ENCODE measurements around the gene FERMT2. TPM values are rescaled to one million over a fixed set of nuclear protein-coding genes. Genes with fewer than 3 reads are reported as not detected.
A peak's percentile ranks its signal among the peaks of the same experiment; 100 is the strongest.
"Not testable (repeated sequence)": the region's sequence is repeated elsewhere in the genome, so short reads cannot be mapped to it uniquely, and the experiment has no call there.

Gene FERMT2
- total RNA-seq, 3 donors from 2014 or later (not counting 1 experiment from before 2014, with no cell fraction given) = 0.58 to 1.7 (median 0.92) TPM

DNA sequence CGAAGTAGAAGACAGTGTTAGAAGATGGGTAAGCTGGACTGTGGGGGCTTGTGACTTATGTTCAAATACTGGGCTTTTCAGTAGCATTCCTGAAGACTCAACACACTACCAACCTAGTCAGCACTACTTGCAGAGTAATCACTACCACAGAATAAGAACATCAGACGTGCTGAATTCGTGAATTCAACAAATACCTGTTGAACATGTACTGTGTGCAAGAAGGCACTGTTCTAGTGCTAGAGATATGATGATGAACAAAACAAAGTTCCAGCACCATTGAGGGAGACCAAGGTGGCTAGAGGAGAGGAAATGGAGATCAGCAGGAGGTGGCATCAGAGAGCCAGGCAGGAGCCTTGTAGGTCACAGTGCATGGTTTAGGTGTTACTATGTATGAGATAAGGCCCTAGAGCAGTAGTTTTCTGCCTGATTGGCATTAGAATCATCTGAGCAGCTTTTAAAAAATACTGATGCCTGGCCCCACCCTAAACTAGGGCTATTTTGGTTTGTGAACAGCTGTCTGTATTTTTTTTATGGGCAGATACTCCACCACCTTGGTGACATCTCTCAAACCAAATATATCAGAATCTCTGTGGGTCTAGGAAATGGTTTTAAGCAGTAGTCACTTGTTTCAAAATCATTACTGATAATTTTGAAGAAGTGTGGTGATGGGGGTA is 26.8 kb downstream of the FERMT2 start:
- intact Hi-C loops (cut with micrococcal nuclease) = loop anchor here (1.0 kb wide), 1 partner anchor 37 kb away; no protein-coding TSS in a partner anchor
- no peak overlapping the region for H3K27ac ChIP-seq (ENCODE audit: low read length)
- H3K27me3 Mint-ChIP-seq (ENCODE audit: low read depth in 2 of 2) = no peaks in the 10 kb centered on the region
- no peak overlapping the region for H3K4me3 Mint-ChIP-seq
- ATAC-seq (peak; percentile 62 to 90 (median 81)), DNase-seq (peak in 1 of 2 donors; percentile 11)
- H3K27ac Mint-ChIP-seq = peak overlapping the region; percentile 2 to 10
- TF ChIP-seq CTCF (IDR thresholded peaks at IDR 0.05) = no peak
- no peaks in the 10 kb centered on the region for H3K36me3 ChIP-seq (ENCODE audit: control insufficient read depth, insufficient read depth, low read length)
- no peak overlapping the region for H3K4me3 ChIP-seq (ENCODE audit: low read length)
- H3K4me1 Mint-ChIP-seq = peaks cover 34 to 36% of the 10 kb centered on the region in 2 donors
- no peaks in the 10 kb centered on the region for H3K9me3 Mint-ChIP-seq
- H3K4me1 ChIP-seq (ENCODE audit: control insufficient read depth, insufficient read depth, low read length) = peaks cover 17% of the 10 kb centered on the region
- H3K9me3 ChIP-seq (ENCODE audit: control insufficient read depth, insufficient read depth, low read length) = no peaks in the 10 kb centered on the region
- 88% methylated on average over 2 of the region's 3 CpGs for WGBS (ENCODE audit: insufficient coverage)
- H3K27me3 ChIP-seq (ENCODE audit: control insufficient read depth, insufficient read depth, low read length) = no peaks in the 10 kb centered on the region
- no peaks in the 10 kb centered on the region for H3K36me3 Mint-ChIP-seq

DNA sequence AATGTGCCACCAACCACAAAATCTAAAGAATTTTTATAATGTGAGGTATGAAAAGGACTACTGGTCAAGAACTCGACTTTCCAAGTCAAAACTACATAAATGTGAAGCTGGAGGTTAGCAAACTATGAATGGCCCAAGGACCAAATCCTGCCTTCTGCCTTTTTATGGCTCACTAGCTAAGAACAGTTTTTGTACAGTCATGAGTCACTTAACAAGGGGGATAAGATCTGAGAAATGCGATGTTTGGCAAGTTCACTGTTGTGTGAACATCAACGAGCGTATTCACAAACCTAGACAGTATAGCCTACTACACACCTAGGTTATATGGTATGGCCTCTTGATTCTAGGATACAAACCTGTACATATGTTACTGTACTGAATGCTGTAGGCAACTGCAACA is 28.2 kb downstream of the FERMT2 start:
- Histone ChIP-seq H3K27ac (ENCODE audit: low read length) (no peak overlapping the region), H3K9me3 (ENCODE audit: control insufficient read depth, insufficient read depth, low read length) (no peaks in the 10 kb centered on the region), H3K4me1 (ENCODE audit: control insufficient read depth, insufficient read depth, low read length) (peaks cover 24% of the 10 kb centered on the region), H3K27me3 (ENCODE audit: control insufficient read depth, insufficient read depth, low read length) (no peaks in the 10 kb centered on the region), H3K4me3 (ENCODE audit: low read length) (no peak overlapping the region), H3K36me3 (ENCODE audit: control insufficient read depth, insufficient read depth, low read length) (no peaks in the 10 kb centered on the region)
- peaks cover 43 to 50% of the 10 kb centered on the region in 2 donors for H3K4me1 Mint-ChIP-seq
- no peak overlapping the region for H3K27ac Mint-ChIP-seq
- no peak overlapping the region for H3K4me3 Mint-ChIP-seq
- H3K36me3 Mint-ChIP-seq = no peaks in the 10 kb centered on the region
- ATAC-seq = no peak
- H3K27me3 Mint-ChIP-seq (ENCODE audit: low read depth in 2 of 2) = no peaks in the 10 kb centered on the region
- H3K9me3 Mint-ChIP-seq = no peaks in the 10 kb centered on the region
- WGBS (ENCODE audit: insufficient coverage) = 81% methylated on average over 2 of the region's 4 CpGs
- TF ChIP-seq CTCF (IDR thresholded peaks at IDR 0.05) = no peak
- intact Hi-C loops (cut with micrococcal nuclease) = no loop called here
- no peak for DNase-seq

DNA sequence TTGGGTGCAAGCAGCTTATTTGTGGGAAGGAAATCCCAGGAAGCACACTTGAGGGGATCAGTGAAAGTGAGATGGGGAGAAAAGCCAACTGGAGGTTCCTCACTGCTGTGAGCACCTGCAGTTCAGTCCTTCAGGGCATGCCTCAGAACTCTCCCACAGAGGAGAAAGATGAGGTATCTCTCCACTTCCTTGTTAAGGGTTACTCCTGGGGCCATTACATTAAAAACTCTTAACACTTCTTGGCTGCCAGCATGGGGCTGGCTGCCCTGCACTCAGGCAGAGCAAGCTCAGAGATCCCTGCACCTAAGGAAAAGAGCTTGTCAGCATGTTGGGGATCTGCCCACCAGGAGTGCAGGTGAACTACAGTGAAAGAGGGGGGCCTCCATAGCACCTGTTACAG is 28.8 kb downstream of the FERMT2 start:
- H3K4me3 ChIP-seq (ENCODE audit: low read length) = no peak overlapping the region
- no peak for TF ChIP-seq CTCF (IDR thresholded peaks at IDR 0.05)
- H3K36me3 Mint-ChIP-seq = no peaks in the 10 kb centered on the region
- no peaks in the 10 kb centered on the region for H3K9me3 ChIP-seq (ENCODE audit: control insufficient read depth, insufficient read depth, low read length)
- no peaks in the 10 kb centered on the region for H3K27me3 Mint-ChIP-seq (ENCODE audit: low read depth in 2 of 2)
- no peak overlapping the region for H3K27ac Mint-ChIP-seq
- ATAC-seq (no peak), DNase-seq (no peak)
- H3K27me3 ChIP-seq (ENCODE audit: control insufficient read depth, insufficient read depth, low read length) = no peaks in the 10 kb centered on the region
- no peak overlapping the region for H3K4me3 Mint-ChIP-seq
- H3K4me1 ChIP-seq (ENCODE audit: control insufficient read depth, insufficient read depth, low read length) = peaks cover 25% of the 10 kb centered on the region
- intact Hi-C loops (cut with micrococcal nuclease) = no loop called here
- H3K36me3 ChIP-seq (ENCODE audit: control insufficient read depth, insufficient read depth, low read length) = no peaks in the 10 kb centered on the region
- no peak overlapping the region for H3K27ac ChIP-seq (ENCODE audit: low read length)
- peaks cover 49 to 56% of the 10 kb centered on the region in 2 donors for H3K4me1 Mint-ChIP-seq
- H3K9me3 Mint-ChIP-seq = no peaks in the 10 kb centered on the region

DNA sequence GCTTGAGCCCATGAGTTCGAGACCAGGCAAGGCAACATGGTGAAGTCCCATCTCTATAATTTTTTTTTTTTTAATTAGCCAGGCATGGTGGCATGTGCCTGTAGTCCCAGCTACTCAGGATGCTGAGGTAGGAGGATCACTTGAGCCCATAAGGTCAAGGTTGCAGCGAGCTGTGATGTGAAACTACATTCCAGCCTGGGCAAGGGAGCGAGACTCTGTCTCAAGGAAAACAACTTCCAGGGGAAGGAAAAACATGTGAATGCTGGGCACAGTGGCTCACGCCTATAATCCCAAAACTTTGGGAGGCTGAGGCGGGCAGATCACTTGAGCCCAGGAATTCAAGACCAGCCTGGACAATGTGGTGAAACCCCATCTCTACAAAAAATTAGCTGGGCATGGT is 30.4 kb downstream of the FERMT2 start:
- H3K9me3 ChIP-seq (ENCODE audit: control insufficient read depth, insufficient read depth, low read length); H3K4me3 Mint-ChIP-seq; H3K27me3 Mint-ChIP-seq (ENCODE audit: low read depth in 2 of 2); intact Hi-C loops (cut with micrococcal nuclease); H3K4me3 ChIP-seq (ENCODE audit: low read length); H3K36me3 Mint-ChIP-seq; ATAC-seq; H3K9me3 Mint-ChIP-seq; H3K27me3 ChIP-seq (ENCODE audit: control insufficient read depth, insufficient read depth, low read length); DNase-seq; H3K36me3 ChIP-seq (ENCODE audit: control insufficient read depth, insufficient read depth, low read length): not testable (repeated sequence)
- Mint-ChIP-seq H3K4me1 (peaks cover 58 to 69% of the 10 kb centered on the region in 2 donors), H3K27ac (peak overlapping the region; percentile 93)
- Histone ChIP-seq H3K4me1 (ENCODE audit: control insufficient read depth, insufficient read depth, low read length) (peaks cover 25% of the 10 kb centered on the region), H3K27ac (ENCODE audit: low read length) (peak overlapping the region; percentile 94)
- WGBS (ENCODE audit: insufficient coverage) = 96% methylated on average over 5 of the region's 5 CpGs
